Uterus (tissue), 2 donors: ENCODE results near the gene RSRP1.

ENCODE experiments used
- POLR2A ChIP-seq, 2 donors: fragments of 450-650 bp; IDR thresholded peaks; one replicate each; pipeline ENCODE4 v1.6.1; 2016; ENCODE audit warnings: antibody characterized with exemption in 2 of 2, mild to moderate bottlenecking in 1 of 2, moderate library complexity in 1 of 2
- TF ChIP-seq, protein P1 (sequence below), 4 experiments: fragments of 200-600 bp in 2 of 4; fragments of 450-650 bp in 2 of 4; sonication (generic) in 2 of 4; IDR thresholded peaks; one replicate each; pipeline ENCODE4 v1.5.1; 2016 to 2019; ENCODE audit warnings: antibody characterized with exemption in 4 of 4, mild to moderate bottlenecking in 2 of 4, moderate library complexity in 1 of 4

DNA sequence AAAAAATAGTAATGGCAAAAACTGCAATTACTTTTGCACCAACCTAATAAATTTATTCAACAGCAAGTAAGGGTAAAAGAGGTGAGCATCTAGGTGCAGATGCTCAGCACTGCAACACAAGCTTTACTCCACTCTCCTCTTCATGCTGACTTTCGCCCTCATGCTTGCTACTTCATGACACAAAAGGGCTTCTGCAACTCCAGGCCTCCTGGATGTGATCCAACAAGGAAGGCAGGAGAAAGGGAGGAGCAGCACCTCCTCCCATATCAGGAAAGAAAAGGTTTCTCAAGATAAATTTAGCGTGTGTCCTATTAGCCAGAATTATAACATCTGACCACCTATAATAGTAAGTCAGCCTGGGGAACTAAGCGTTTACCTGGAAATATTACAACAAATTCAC is 26.6 kb downstream of the RSRP1 start:
- TF ChIP-seq, protein P1, sequence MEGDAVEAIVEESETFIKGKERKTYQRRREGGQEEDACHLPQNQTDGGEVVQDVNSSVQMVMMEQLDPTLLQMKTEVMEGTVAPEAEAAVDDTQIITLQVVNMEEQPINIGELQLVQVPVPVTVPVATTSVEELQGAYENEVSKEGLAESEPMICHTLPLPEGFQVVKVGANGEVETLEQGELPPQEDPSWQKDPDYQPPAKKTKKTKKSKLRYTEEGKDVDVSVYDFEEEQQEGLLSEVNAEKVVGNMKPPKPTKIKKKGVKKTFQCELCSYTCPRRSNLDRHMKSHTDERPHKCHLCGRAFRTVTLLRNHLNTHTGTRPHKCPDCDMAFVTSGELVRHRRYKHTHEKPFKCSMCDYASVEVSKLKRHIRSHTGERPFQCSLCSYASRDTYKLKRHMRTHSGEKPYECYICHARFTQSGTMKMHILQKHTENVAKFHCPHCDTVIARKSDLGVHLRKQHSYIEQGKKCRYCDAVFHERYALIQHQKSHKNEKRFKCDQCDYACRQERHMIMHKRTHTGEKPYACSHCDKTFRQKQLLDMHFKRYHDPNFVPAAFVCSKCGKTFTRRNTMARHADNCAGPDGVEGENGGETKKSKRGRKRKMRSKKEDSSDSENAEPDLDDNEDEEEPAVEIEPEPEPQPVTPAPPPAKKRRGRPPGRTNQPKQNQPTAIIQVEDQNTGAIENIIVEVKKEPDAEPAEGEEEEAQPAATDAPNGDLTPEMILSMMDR (IDR thresholded peaks at IDR 0.05) = no peak
- no peak for TF ChIP-seq POLR2A (IDR thresholded peaks at IDR 0.05)
